PC-3 (cell line): ENCODE measurements around the gene NSUN2. TPM values are rescaled to one million over a fixed set of nuclear protein-coding genes. Genes with fewer than 3 reads are reported as not detected.

Experiments used
- ATAC-seq: fragments of 200-7000 bp; cut with Tn5 transposase; 2 replicates; pipeline ENCODE4 v1.9.1; 2020; ENCODE audit warnings: mild to moderate bottlenecking, moderate library complexity
- BruUV-seq: library from RNA; stranded (reverse); fragments of 400-500 nt; replicated peaks from 2 replicates; lab custom pipeline; 2021; lab: Mats Ljungman, UMichigan
- CTCF ChIA-PET: fragments of 300-600 bp; sonication (Branson Sonifier 250); formaldehyde crosslinking; loops from one replicate; lab custom pipeline; 2022; ENCODE audit warnings: antibody characterized with exemption; lab: Charles Lee
- POLR2A ChIA-PET: fragments of 300-600 bp; sonication (Branson Sonifier 250); formaldehyde crosslinking; loops from one replicate; lab custom pipeline; 2022; ENCODE audit warnings: antibody characterized with exemption; ENCODE audit not compliant: unreplicated experiment; lab: Charles Lee
- DNase-seq: peaks from one replicate; pipeline ENCODE4 v3.0.0-alpha.2; 2015
- H2AFZ ChIP-seq: fragments of 300-600 bp; sonication (generic); 2 replicates; pipeline ENCODE4 v1.6.0; 2016; ENCODE audit warnings: antibody characterized with exemption, low read length
- H3F3A ChIP-seq: fragments of 300-600 bp; sonication (generic); one replicate; pipeline ENCODE4 v1.6.0; 2017; ENCODE audit warnings: antibody characterized with exemption, low read length, control low read depth, mild to moderate bottlenecking; ENCODE audit not compliant: unreplicated experiment
- H3K27ac ChIP-seq: fragments of 300-600 bp; sonication (generic); 2 replicates; pipeline ENCODE4 v1.5.1; 2016; ENCODE audit warnings: mild to moderate bottlenecking, low read length
- H3K27me3 ChIP-seq: fragments of 300-600 bp; sonication (generic); 2 replicates; pipeline ENCODE4 v1.6.1; 2016; ENCODE audit warnings: low read length, mixed read lengths
- H3K36me3 ChIP-seq: fragments of 300-600 bp; sonication (generic); 2 replicates; pipeline ENCODE4 v1.6.1; 2016; ENCODE audit warnings: low read depth, mixed run types, low read length, mixed read lengths
- H3K4me1 ChIP-seq: fragments of 300-600 bp; sonication (generic); 2 replicates; pipeline ENCODE4 v1.5.1; 2016; ENCODE audit warnings: low read length; ENCODE audit not compliant: insufficient read depth
- H3K4me2 ChIP-seq: fragments of 300-600 bp; sonication (generic); 2 replicates; pipeline ENCODE4 v1.6.0; 2016; ENCODE audit warnings: low read length
- H3K4me3 ChIP-seq: fragments of 300-600 bp; sonication (generic); 2 replicates; pipeline ENCODE4 v1.5.1; 2016; ENCODE audit warnings: mild to moderate bottlenecking, low read length, mixed read lengths
- H3K79me2 ChIP-seq: fragments of 300-600 bp; sonication (generic); 2 replicates; pipeline ENCODE4 v1.6.1; 2017; ENCODE audit warnings: low read length, mixed read lengths
- H3K9ac ChIP-seq: fragments of 300-600 bp; sonication (generic); 2 replicates; pipeline ENCODE4 v1.6.0; 2016; ENCODE audit warnings: mild to moderate bottlenecking, low read length
- H3K9me2 ChIP-seq: fragments of 300-600 bp; sonication (generic); replicated peaks from 2 replicates; pipeline ENCODE4 v1.6.1; 2016; ENCODE audit warnings: mixed run types, low read length, mixed read lengths
- H3K9me3 ChIP-seq: fragments of 300-600 bp; sonication (generic); 2 replicates; pipeline ENCODE4 v1.6.1; 2016; ENCODE audit warnings: low read length, mixed read lengths
- H4K20me1 ChIP-seq: fragments of 300-600 bp; sonication (generic); 2 replicates; pipeline ENCODE4 v1.6.1; 2016; ENCODE audit warnings: low read length, mixed read lengths
- CTCF ChIP-seq: fragments of 300-600 bp; sonication (generic); conservative IDR thresholded peaks from 2 replicates; pipeline ENCODE4 v1.5.1; 2017; ENCODE audit warnings: antibody characterized with exemption, low read depth, mild to moderate bottlenecking, low read length
- EZH2 ChIP-seq: fragments of 300-600 bp; sonication (generic); IDR thresholded peaks from one replicate; pipeline ENCODE4 v1.6.1; 2017; ENCODE audit warnings: antibody characterized with exemption, mild to moderate bottlenecking, low read length; ENCODE audit not compliant: unreplicated experiment
- EZH2phosphoT487 ChIP-seq: fragments of 300-600 bp; sonication (generic); IDR thresholded peaks from 2 replicates; pipeline ENCODE4 v1.6.1; 2018; ENCODE audit warnings: mild to moderate bottlenecking, antibody characterized with exemption, low read length, borderline replicate concordance
- intact Hi-C: fragments of 100-400 bp; cut with micrococcal nuclease; formaldehyde crosslinking; loops from 2 replicates; pipeline ENCODE4 v1.9.0; 2023
- total RNA-seq: library from RNA; depleted of rRNA; stranded (reverse); fragments of >200 nt; gene quantifications from 2 replicates; pipeline ENCODE4 v1.2.3, GENCODE V29; 2014

NSUN2 gene
- total RNA-seq, 1 experiment from 2014 or later, result 351 TPM

- DNase-seq (no peak), ATAC-seq (no peak)
- no peak overlapping the region for H3K4me3 ChIP-seq
- no peaks in the 10 kb centered on the region for H3K4me1 ChIP-seq
- H4K20me1 ChIP-seq, result no peaks in the 10 kb centered on the region
- no TSS peak for BruUV-seq
- H3K9me2 ChIP-seq, result no peaks in the 10 kb centered on the region
- H3K9me3 ChIP-seq, result peaks cover 18% of the 10 kb centered on the region
- H3K36me3 ChIP-seq, result no peaks in the 10 kb centered on the region
- peaks cover 17% of the 10 kb centered on the region; the same call in 1 of the 2 replicates for H3K27me3 ChIP-seq
- ChIA-PET POLR2A (no interaction called here), CTCF (no interaction called here)
- H3F3A ChIP-seq, result no peaks in the 10 kb centered on the region
- TF ChIP-seq CTCF (no peak), EZH2 (no peak), EZH2phosphoT487 (no peak)
- intact Hi-C loops, result no loop called here
- no peak overlapping the region for H3K27ac ChIP-seq
- no peak overlapping the region for H2AFZ ChIP-seq
- H3K4me2 ChIP-seq, result no peak overlapping the region
- no peak overlapping the region for H3K9ac ChIP-seq
- H3K79me2 ChIP-seq, result no peaks in the 10 kb centered on the region
These were observed 74.9 kb downstream of the NSUN2 start for GRCh38 chr5:6557807-6558575.

DNA sequence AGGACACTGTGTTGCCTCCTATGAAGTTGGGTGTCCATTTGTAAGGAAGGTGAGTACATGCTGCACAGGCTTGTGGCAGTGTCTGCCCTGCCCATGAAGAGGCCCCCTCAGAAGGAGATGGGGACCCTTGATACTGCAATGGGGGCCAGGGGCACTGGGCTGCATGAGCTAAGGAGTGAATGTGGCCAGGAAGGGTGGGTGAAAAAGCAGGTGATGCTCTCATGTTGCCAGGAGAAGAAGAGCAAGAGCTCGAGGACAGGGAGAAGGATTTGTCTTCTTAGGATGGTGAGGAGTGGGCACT is 76.1 kb downstream of the NSUN2 start:
- TF ChIP-seq EZH2, result no peak
- no peak for TF ChIP-seq CTCF
- no peak for TF ChIP-seq EZH2phosphoT487
- H3K9ac ChIP-seq, result no peak overlapping the region
- H4K20me1 ChIP-seq, result no peaks in the 10 kb centered on the region
- intact Hi-C loops, result no loop called here
- peaks cover 7% of the 10 kb centered on the region; the same call in 1 of the 2 replicates for H3K27me3 ChIP-seq
- no TSS peak for BruUV-seq
- DNase-seq, result no peak
- no peaks in the 10 kb centered on the region for H3K36me3 ChIP-seq
- no peaks in the 10 kb centered on the region for H3K4me1 ChIP-seq
- no peak for ATAC-seq
- H3K27ac ChIP-seq, result no peak overlapping the region
- ChIA-PET CTCF (no interaction called here), POLR2A (no interaction called here)
- H3K9me3 ChIP-seq, result peaks cover 18% of the 10 kb centered on the region
- no peaks in the 10 kb centered on the region for H3K79me2 ChIP-seq
- H3K4me3 ChIP-seq, result no peak overlapping the region
- H3K9me2 ChIP-seq, result no peaks in the 10 kb centered on the region
- H3F3A ChIP-seq, result no peaks in the 10 kb centered on the region
- H2AFZ ChIP-seq, result no peak overlapping the region
- no peak overlapping the region for H3K4me2 ChIP-seq

DNA sequence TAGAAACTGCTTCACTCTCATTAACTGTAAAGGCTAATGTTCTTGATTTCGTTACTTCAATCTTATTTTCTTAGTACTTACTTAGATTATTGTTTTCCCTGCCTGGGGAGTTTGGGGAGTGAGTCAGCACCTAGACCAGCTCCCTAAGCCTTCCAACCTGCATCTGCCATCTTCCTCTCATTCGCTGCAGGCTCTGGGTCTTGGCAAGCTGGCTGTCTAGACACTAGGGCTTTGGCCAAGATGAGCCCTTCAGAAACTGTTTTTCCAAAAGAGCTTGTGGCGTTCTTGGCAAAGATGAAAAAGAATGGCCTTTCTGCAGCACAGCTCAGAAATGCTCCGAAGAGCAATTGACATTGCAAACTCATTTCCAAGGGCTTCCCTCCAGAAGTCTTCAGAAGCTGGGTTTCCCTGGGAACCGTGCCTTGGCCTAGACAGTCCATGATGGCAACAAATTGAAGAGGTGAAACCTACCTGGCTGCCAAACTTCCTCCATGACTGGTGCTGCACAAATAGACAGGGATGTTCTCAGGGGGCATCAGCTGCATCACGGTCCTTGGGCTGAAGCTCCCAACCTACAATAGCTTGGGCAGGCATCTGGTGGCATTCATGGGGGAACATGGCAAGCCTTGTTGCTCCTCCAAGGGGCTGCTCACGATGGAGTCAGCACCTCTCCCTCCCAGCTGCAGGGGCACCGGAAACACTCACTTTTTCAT is 76.6 kb downstream of the NSUN2 start:
- DNase-seq (peak; percentile 32), ATAC-seq (no peak)
- H3K27me3 ChIP-seq, result peaks cover 7% of the 10 kb centered on the region; the same call in 1 of the 2 replicates
- no peaks in the 10 kb centered on the region for H3K4me1 ChIP-seq
- no TSS peak for BruUV-seq
- intact Hi-C loops, result no loop called here
- no peaks in the 10 kb centered on the region for H3K9me2 ChIP-seq
- H3K79me2 ChIP-seq, result no peaks in the 10 kb centered on the region
- H3K9me3 ChIP-seq, result peaks cover 18% of the 10 kb centered on the region
- no peak overlapping the region for H2AFZ ChIP-seq
- no peaks in the 10 kb centered on the region for H3F3A ChIP-seq
- H3K9ac ChIP-seq, result no peak overlapping the region
- no peaks in the 10 kb centered on the region for H3K36me3 ChIP-seq
- TF ChIP-seq EZH2phosphoT487 (no peak), EZH2 (no peak), CTCF (no peak)
- H3K4me2 ChIP-seq, result no peak overlapping the region
- H4K20me1 ChIP-seq, result no peaks in the 10 kb centered on the region
- H3K4me3 ChIP-seq, result no peak overlapping the region
- no peak overlapping the region for H3K27ac ChIP-seq
- ChIA-PET CTCF (no interaction called here), POLR2A (no interaction called here)
